NCI-H146 treated with DMSO at 0.1 percent for 48 hours (cell line): Measurements from ENCODE around the gene AGMO.

ENCODE experiments used
- DNase-seq: peaks from one replicate; lab custom pipeline; 2025; ENCODE audit not compliant: unreplicated experiment; lab: John Stamatoyannopoulos, UW

Gene AGMO

DNA sequence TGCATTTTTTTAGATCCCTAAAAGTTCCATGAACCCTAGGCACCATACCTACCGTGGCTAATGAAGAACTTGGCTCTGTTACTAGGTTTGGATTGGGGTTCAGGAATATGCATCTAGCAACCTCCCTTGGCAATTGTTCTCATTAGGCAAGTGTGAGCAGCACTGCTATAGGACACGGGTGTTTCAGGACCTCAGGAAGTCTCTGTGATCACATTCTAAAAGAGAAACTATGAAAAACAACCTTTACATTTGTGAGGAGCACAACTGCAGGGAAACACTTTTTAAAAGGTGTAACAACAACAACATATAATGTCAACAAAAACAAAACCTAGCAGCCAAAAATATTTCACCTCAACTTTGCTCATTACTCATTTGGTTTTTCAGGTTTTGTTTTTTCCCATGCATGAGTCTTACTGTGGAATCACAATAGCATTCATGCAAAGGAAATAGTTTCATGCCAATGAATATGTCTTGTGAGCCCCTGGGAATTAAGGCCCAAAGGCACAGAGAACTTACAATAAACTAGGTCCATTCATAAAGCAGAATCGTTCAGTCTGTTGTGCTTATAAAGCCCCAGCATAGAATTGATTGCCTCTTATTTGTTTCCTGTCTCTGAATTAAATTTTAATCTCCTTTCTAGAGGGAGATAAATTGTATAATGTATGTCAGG lies 403.5 kb downstream of the AGMO start:
- DNase-seq, result no peak
